SK-N-SH treated with all-trans-retinoic acid at 6 μM for 48 hours (cell line): ENCODE results near the gene SFXN2.

Experiments
- ATAC-seq: fragments of 200-7000 bp; cut with Tn5 transposase; 3 replicates; pipeline ENCODE4 v1.9.1; 2020; ENCODE audit warnings: mild to moderate bottlenecking, moderate library complexity
- ARNTL ChIP-seq: fragments of 450-650 bp; formaldehyde crosslinking; IDR thresholded peaks from 2 replicates; pipeline ENCODE4 v1.5.0; 2020; ENCODE audit warnings: low read depth, mild to moderate bottlenecking, moderate library complexity, borderline replicate concordance
- BACH2 ChIP-seq: fragments of 250-450 bp; sonication (Bioruptor Pico); IDR thresholded peaks from 2 replicates; pipeline ENCODE4 v1.9.0; 2021; ENCODE audit warnings: mild to moderate bottlenecking, borderline replicate concordance
- CREB5 ChIP-seq: fragments of 250-450 bp; sonication (Bioruptor Pico); IDR thresholded peaks from 2 replicates; pipeline ENCODE4 v1.5.1; 2020; ENCODE audit warnings: low read depth, mild to moderate bottlenecking, moderate library complexity
- CSDC2 ChIP-seq: fragments of 250-450 bp; sonication (Bioruptor Pico); IDR thresholded peaks from 2 replicates; pipeline ENCODE4 v1.5.0; 2020; ENCODE audit warnings: mild to moderate bottlenecking, moderate library complexity
- ESRRG ChIP-seq: fragments of 250-450 bp; sonication (Bioruptor Pico); IDR thresholded peaks from 2 replicates; pipeline ENCODE4 v1.6.1; 2021; ENCODE audit warnings: mild to moderate bottlenecking
- GLIS3 ChIP-seq: fragments of 250-450 bp; sonication (Bioruptor Pico); IDR thresholded peaks from 2 replicates; pipeline ENCODE4 v1.5.0; 2020; ENCODE audit warnings: mild to moderate bottlenecking, moderate library complexity
- ISL1 ChIP-seq: fragments of 250-450 bp; sonication (Bioruptor Pico); IDR thresholded peaks from 2 replicates; pipeline ENCODE4 v2.1.2; 2022; ENCODE audit warnings: mild to moderate bottlenecking, moderate library complexity
- OSR1 ChIP-seq: fragments of 250-450 bp; sonication (Bioruptor Pico); IDR thresholded peaks from 2 replicates; pipeline ENCODE4 v1.8.0; 2022; ENCODE audit warnings: moderate library complexity, mild to moderate bottlenecking, inconsistent platforms
- PATZ1 ChIP-seq: fragments of 250-450 bp; sonication (Bioruptor Pico); IDR thresholded peaks from 2 replicates; pipeline ENCODE4 v1.8.0; 2020; ENCODE audit warnings: mild to moderate bottlenecking, moderate library complexity, borderline replicate concordance
- PPARA ChIP-seq: fragments of 250-450 bp; sonication (Bioruptor Pico); IDR thresholded peaks from 2 replicates; pipeline ENCODE4 v1.5.0; 2020; ENCODE audit warnings: mild to moderate bottlenecking, borderline replicate concordance
- TOX ChIP-seq: fragments of 250-450 bp; sonication (Bioruptor Pico); IDR thresholded peaks from 2 replicates; pipeline ENCODE4 v1.8.0; 2021; ENCODE audit warnings: mild to moderate bottlenecking, moderate library complexity, borderline replicate concordance
- TSHZ2 ChIP-seq: fragments of 250-450 bp; sonication (Bioruptor Pico); IDR thresholded peaks from 2 replicates; pipeline ENCODE4 v1.5.0; 2020; ENCODE audit warnings: mild to moderate bottlenecking, moderate library complexity
- ZC3H10 ChIP-seq: fragments of 250-450 bp; sonication (Bioruptor Pico); IDR thresholded peaks from 2 replicates; pipeline ENCODE4 v1.5.1; 2021; ENCODE audit warnings: mild to moderate bottlenecking, moderate library complexity
- ZFP3 ChIP-seq: fragments of 250-450 bp; sonication (Bioruptor Pico); IDR thresholded peaks from 2 replicates; pipeline ENCODE4 v1.5.0; 2020; ENCODE audit warnings: mild to moderate bottlenecking, moderate library complexity
- ZFP30 ChIP-seq: fragments of 450-650 bp; formaldehyde crosslinking; IDR thresholded peaks from 2 replicates; pipeline ENCODE4 v1.5.0; 2022; ENCODE audit warnings: mild to moderate bottlenecking, moderate library complexity
- TF ChIP-seq, protein P1 (sequence below): fragments of 250-450 bp; sonication (Bioruptor Pico); IDR thresholded peaks from 2 replicates; pipeline ENCODE4 v1.5.1; 2021; ENCODE audit warnings: mild to moderate bottlenecking, moderate library complexity
- TF ChIP-seq, protein P2 (sequence below): fragments of 250-450 bp; sonication (Bioruptor Pico); IDR thresholded peaks from 2 replicates; pipeline ENCODE4 v1.8.0; 2021; ENCODE audit warnings: low read depth, mild to moderate bottlenecking, moderate library complexity, borderline replicate concordance

Gene SFXN2

DNA sequence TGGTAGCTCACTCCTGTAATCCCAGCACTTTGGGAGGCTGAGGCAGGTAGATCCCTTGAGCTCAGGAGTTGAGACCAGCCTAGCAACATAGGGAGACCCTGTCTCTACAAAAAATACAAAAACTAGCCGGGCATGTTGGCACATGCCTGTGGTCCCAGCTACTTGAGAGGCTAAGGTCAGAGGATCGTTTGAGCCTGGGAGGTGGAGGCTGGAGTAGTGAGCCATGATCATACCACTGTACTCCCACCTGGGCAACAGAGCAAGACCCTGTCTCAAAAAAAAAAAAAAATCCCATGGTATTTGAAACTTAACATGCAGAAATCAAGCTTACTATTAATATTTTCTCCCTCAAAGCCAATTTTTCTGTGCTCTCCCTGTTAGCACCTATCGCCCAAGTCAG lies 5.9 kb downstream of the SFXN2 start:
- TF ChIP-seq PPARA (CRISPR knock-in tag) (no peak), CSDC2 (CRISPR knock-in tag) (no peak), ISL1 (CRISPR knock-in tag) (no peak), TSHZ2 (CRISPR knock-in tag) (no peak), PATZ1 (CRISPR knock-in tag) (no peak), ZFP3 (CRISPR knock-in tag) (no peak), BACH2 (CRISPR knock-in tag) (no peak), CREB5 (no peak), GLIS3 (CRISPR knock-in tag) (no peak)
- TF ChIP-seq, protein P1, sequence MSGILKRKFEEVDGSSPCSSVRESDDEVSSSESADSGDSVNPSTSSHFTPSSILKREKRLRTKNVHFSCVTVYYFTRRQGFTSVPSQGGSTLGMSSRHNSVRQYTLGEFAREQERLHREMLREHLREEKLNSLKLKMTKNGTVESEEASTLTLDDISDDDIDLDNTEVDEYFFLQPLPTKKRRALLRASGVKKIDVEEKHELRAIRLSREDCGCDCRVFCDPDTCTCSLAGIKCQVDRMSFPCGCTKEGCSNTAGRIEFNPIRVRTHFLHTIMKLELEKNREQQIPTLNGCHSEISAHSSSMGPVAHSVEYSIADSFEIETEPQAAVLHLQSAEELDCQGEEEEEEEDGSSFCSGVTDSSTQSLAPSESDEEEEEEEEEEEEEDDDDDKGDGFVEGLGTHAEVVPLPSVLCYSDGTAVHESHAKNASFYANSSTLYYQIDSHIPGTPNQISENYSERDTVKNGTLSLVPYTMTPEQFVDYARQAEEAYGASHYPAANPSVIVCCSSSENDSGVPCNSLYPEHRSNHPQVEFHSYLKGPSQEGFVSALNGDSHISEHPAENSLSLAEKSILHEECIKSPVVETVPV (CRISPR knock-in tag): no peak
- no peak for ATAC-seq

- ATAC-seq: no peak
Observed at GRCh38 chr10:102720775-102721301, 6.4 kb downstream of the SFXN2 start.

DNA sequence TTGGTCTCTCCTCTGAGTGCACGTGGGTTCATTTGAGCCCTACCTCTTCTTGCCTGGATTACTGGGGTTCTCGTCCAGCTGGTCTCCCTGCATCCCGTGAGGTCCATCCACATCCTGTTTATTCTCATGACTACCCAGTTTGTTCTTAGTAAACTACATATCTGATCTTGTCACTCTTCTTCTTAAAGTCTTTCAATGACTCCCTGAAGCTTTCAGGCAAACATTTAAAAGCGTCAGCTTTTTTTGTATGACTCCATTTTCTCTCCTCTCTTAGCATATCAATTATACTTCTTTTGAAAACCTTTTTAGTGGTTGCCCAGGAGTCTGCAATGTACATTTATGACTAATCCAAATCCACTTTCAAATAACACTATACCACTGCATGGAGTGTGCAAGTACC lies 7.5 kb downstream of the SFXN2 start:
- TF ChIP-seq TOX (CRISPR knock-in tag): no peak
- TF ChIP-seq ZFP3 (CRISPR knock-in tag): no peak
- TF ChIP-seq OSR1 (CRISPR knock-in tag): no peak
- TF ChIP-seq, protein P2, sequence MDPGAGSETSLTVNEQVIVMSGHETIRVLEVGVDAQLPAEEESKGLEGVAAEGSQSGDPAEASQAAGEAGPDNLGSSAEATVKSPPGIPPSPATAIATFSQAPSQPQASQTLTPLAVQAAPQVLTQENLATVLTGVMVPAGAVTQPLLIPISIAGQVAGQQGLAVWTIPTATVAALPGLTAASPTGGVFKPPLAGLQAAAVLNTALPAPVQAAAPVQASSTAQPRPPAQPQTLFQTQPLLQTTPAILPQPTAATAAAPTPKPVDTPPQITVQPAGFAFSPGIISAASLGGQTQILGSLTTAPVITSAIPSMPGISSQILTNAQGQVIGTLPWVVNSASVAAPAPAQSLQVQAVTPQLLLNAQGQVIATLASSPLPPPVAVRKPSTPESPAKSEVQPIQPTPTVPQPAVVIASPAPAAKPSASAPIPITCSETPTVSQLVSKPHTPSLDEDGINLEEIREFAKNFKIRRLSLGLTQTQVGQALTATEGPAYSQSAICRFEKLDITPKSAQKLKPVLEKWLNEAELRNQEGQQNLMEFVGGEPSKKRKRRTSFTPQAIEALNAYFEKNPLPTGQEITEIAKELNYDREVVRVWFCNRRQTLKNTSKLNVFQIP (CRISPR knock-in tag): no peak
- no peak for ATAC-seq

More at GRCh38 chr10:102720775-102721301, 6.4 kb downstream of the SFXN2 start:
- TF ChIP-seq BACH2 (CRISPR knock-in tag) (no peak), ARNTL (CRISPR knock-in tag) (no peak), PATZ1 (CRISPR knock-in tag) (no peak), ESRRG (CRISPR knock-in tag) (no peak), ZC3H10 (CRISPR knock-in tag) (no peak), ZFP30 (CRISPR knock-in tag) (no peak), OSR1 (CRISPR knock-in tag) (no peak)
- TF ChIP-seq, protein P2 (CRISPR knock-in tag): no peak
